ENCODE results near the gene LRRN1.

LRRN1 gene

GRCh38 chr3:3799173-3800079 is at the start of gene LRRN1:
LRRN1 (plus strand) TSS chr3:3799431; CDS start chr3:3844642, 45,211 bp downstream.
- peak; percentile 14 for DNase-seq (ENCODE audit: low read depth)
- TF ChIP-seq CTCF (IDR thresholded peaks at IDR 0.05; ENCODE audit: insufficient read depth, low read depth, low read length, missing control alignments) = no peak
- peak within 1 kb of the TSS; percentile 31 for H3K4me3 ChIP-seq (ENCODE audit: low read length)

GRCh38 chr3:3753416-3753815 is 45.8 kb upstream of the LRRN1 start:
- no peak for DNase-seq (ENCODE audit: low read depth)
- TF ChIP-seq CTCF (IDR thresholded peaks at IDR 0.05; ENCODE audit: insufficient read depth, low read depth, low read length, missing control alignments) = no peak
- no peak overlapping the region for H3K4me3 ChIP-seq (ENCODE audit: low read length)

GRCh38 chr3:3765661-3766060 is 33.6 kb upstream of the LRRN1 start:
- H3K4me3 ChIP-seq (ENCODE audit: low read length) = no peak overlapping the region
- TF ChIP-seq CTCF (IDR thresholded peaks at IDR 0.05; ENCODE audit: insufficient read depth, low read depth, low read length, missing control alignments) = no peak
- no peak for DNase-seq (ENCODE audit: low read depth)

- no peak overlapping the region for H3K4me3 ChIP-seq (ENCODE audit: low read length)
- DNase-seq (ENCODE audit: low read depth) = no peak
- TF ChIP-seq CTCF (IDR thresholded peaks at IDR 0.05; ENCODE audit: insufficient read depth, low read depth, low read length, missing control alignments) = no peak
These were observed 33.1 kb upstream of the LRRN1 start for GRCh38 chr3:3766140-3766539.

GRCh38 chr3:3771094-3771493 is 28.1 kb upstream of the LRRN1 start:
- no peak for TF ChIP-seq CTCF (IDR thresholded peaks at IDR 0.05; ENCODE audit: insufficient read depth, low read depth, low read length, missing control alignments)

GRCh38 chr3:3771567-3771966 is 27.7 kb upstream of the LRRN1 start:
- no peak for DNase-seq (ENCODE audit: low read depth)
- TF ChIP-seq CTCF (IDR thresholded peaks at IDR 0.05; ENCODE audit: insufficient read depth, low read depth, low read length, missing control alignments) = no peak
- H3K4me3 ChIP-seq (ENCODE audit: low read length) = no peak overlapping the region

More at GRCh38 chr3:3771094-3771493, 28.1 kb upstream of the LRRN1 start:
- no peak for DNase-seq (ENCODE audit: low read depth)
- no peak overlapping the region for H3K4me3 ChIP-seq (ENCODE audit: low read length)

All from epithelial cell of esophagus (primary cell).